Raji (cell line): Measurements from ENCODE around the gene ARL3.

Experiments
- POLR2A ChIP-seq: IDR thresholded peaks from 2 replicates; pipeline ENCODE4 v1.6.1; 2011; ENCODE audit warnings: low read depth, low read length, control low read depth; ENCODE audit not compliant: insufficient read depth

ARL3 gene

DNA sequence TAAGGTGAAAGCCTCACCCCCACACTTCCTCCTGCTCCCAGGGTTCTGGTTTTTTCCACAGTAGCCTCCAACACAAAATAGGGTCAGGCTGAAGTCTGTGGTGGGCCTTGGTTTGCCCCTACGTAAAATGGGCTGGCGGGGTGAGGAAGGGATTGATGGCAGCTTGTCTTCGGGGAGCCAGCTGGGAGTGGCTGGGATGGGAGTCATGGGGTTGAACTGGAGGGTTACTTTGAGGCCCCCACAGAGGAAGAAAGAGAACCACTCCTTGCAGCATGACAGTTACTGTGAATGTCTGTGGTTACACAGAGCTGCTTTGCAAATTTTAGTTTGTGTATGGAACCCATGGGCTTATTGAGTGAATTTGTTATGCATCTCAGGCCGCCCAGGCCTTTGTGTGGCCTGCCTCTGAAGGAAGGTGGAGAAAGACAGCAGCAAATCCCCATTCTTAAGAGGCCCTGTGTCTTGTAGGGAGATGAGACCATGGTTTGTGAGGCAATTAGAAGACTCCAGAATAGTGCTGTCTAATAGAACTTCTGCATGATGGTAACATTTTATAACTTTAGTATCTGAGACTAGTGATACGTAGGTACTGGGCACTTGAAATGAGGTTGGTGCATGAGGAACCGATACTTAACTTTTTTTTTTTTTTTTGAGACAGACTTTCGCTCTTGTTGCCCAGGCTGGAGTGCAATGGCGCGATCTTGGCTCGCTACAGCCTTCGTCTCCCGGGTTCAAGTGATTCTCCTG lies 61.9 kb downstream of the ARL3 start:
- TF ChIP-seq POLR2A, result no peak

DNA sequence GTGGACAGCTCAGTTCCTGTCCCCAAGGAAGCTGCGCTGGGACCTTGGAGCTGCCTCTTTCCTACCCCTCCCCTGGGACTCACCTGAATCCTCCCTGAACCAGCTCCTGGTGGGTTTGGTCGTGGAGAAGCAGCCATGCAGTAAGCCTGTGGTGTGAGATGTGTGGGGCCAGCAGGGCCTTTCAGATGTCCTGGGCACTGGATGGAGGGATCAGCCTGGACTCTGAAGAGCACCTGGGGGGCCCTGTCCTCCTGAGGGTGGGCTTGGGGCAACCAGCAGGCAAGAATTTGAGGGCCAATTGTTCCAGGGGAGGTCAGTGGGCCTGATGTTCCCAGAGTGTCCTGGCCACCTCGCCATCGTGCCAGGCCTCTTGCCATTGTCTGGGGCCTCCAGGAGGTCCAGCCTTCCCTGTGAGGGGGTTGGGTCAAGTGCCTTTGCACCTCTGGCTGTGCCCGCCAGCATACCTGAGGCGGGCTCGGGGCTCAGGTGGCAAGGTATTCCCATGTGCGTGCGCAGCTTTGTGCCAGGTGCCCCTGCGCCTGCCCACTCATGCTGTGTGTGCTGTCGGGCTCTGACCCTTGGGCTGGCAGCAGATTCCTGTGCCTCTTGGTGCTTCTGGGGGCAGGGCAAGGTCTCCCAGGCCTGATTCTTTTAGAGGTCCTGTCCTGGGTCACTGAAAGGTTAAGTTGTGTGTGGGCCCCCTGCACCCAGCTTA lies 62.6 kb downstream of the ARL3 start:
- no peak for TF ChIP-seq POLR2A

DNA sequence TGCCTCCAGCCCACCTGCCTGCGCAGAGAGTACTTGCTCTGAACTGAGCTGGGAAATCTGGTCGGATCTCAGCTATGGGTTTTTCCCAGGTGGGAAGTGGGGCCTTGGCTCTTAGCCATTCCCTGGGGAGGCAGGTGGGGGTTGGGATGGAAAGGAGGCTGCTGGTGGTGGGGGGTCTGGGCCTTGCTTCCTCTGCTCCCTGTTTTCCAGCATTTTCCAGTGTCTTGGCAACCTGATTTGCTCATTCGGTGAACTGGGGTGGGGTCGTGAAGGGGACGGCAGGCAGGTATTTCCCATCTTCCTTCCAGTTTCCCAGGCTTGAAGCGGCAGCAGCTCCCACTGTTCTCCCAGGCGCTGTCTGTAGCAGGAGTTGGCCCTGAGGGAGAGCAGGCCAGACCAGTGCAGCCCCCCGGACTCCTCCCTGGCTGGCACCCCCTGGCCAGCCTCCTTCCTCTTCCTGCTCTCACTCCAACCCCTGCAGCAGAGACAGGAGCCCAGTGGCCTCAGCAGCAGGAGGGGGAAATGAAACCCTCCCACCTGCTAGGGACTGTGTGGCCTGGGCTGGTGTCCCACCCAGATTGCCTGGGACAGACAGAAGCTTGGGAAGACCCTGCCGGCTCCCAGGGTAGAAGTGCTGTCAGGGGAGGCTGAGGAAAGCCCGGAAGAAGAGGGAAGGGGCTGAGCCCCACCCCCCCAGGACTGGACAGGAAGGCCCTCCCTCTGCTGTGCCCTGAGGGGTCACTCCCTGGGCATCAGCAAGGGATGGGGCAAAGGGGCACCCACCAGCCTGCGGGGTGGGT lies 63.3 kb downstream of the ARL3 start:
- TF ChIP-seq POLR2A, result no peak

DNA sequence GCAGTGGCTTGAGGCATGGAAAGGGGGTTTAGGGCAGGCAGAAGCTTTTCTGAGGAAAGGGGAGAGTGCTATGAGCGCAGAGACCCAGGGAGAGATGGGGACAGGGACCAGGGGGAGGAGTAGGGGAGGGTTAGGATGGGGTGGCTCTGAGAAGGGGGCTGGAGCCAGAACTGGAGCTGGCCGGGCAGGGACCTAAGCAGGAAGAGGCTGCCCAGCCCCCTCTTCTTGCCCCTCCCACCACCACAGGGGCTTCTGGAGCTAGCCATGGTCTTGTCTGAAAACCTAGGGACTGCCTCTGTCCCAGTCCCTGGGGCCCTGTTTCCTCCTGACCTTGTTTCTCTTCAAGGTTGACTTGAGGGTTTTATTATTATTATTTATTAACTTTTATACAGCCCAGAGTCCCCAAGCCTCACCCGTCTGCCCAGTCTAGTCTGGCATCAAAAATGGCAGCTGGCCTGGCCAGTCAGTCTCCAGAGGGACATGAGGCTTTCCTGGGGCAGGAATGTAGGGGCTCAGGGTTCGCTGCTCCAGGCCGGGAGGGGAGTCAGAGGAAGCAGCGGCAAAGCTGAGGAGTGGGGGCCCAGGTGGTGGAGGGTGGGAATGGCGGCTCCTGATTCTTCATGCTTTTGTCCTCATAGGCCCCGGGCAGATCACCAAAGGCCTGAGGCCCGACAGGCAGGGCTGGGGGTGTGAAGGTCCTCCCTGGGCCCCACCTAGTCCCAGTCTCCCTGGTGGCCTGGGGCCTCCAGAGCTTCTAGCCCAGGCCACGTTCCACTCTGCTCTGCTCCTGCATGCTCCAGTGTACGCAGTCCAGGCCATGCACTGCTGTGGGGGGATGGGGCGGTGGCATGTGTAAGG lies 64.2 kb downstream of the ARL3 start:
- TF ChIP-seq POLR2A, result no peak

DNA sequence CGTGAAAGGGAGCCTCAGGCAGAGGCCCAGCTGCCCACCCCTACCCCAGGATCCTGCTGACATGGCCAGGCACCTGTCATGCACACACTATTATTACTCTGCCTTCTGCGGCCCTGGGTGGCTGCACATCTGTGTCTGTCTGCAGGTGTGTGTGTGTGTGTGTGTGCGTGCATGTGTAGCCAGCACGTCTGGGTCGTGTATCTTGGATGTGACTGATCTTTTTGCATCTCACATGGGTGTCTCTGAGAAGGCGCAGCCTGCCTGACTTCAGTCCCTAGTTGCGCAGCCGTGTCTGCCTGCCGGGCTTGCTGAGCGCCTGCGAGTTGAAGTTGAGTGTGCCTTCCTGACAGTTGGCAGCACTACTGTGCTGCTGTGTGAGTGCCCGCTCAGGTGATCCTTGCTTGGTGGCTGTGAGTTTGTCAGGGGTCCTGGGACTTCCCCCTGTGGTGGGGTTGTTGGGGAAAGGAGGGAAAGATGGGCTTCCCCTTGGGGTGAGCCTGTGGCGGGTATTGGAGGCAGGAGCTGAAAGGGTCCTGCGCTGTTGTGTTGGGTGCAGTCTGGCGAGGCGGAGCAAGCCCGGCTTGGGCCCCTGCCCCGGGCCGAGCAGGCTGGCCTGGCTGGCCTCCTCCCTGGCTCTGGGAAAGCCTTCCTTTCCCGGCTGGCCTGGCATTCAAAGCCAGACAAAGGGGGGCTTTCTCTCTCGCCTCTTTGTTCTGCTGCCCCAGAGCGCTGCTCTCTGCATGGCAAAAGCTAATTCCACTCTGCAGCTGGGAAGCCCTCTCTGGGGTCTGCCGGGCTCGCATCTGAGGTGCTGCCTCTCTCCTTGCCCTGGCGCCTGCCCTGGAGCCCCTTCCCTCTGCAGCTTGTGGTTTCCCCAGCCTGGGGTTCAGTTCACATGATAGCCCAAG lies 65.1 kb downstream of the ARL3 start:
- TF ChIP-seq POLR2A, result no peak

DNA sequence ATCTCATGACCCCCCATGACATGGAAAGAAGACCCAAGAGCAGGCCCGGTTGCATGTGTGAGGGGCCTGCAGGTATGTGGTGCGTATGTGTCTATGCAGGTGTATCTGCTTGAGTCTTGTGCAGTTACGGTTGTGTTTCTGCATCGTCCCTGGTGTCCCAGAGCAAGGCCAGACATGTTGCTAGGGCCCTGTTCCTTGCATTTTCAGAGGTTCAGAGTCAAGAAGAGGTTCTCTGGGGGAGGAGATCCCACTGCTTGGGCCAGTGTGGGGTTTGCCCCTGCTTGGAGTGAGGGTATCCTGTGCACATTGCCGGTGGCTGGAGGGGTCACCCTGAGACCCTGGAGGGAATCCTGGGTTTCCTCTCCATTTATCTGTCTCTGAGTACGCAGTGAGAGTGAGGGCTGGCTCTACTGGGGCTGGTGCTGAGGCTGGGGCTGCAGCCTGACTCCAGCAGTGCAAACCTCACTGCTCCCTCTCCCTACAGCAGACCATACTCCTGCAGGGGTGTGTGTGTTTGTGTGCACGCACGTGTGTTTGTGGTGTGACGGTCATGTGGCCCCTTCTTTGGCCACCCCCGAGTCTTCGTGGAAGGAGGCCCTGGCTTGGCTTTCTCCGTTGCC lies 65.8 kb downstream of the ARL3 start:
- no peak for TF ChIP-seq POLR2A

DNA sequence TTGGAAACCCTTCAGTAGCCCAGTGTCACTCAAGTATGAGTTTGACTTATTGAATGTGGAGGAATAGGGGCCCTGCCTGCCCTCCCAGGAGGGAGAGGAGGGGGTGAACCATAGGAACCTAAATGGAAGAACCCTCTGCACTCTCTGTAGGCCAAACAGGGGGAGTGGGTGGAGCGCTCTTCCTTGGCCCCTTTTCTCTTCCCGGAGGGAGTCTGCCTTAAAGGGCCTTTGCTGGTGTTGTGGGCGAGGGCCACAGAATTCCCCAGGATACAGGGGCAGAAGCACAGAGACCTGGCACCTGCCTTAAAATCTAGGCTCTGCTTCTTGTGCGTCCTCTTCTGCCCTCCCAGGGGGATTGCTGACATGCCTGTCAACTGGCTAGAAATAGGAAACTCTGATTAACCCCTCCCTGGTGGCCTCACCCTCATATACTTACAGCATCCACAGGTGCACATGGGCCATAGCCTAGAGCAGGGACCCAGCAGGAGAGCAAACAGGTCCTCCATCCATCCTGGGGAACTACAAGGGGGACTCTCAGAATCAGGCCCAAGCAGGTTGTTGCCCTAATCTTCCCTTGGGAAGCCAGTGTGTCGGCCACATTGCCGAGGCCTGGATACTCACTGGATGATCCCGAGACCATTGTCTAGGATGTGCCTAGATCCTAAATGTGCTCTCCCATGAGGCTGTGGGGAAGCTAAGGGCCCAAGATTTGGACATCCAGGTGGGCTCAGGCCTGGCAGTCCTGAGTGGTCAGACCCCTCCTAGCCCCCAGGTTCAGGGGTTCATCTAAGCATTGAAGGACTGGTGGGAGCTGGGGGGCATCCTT lies 66.5 kb downstream of the ARL3 start:
- TF ChIP-seq POLR2A, result peak; percentile 42; the same call in 1 of the 2 replicates

DNA sequence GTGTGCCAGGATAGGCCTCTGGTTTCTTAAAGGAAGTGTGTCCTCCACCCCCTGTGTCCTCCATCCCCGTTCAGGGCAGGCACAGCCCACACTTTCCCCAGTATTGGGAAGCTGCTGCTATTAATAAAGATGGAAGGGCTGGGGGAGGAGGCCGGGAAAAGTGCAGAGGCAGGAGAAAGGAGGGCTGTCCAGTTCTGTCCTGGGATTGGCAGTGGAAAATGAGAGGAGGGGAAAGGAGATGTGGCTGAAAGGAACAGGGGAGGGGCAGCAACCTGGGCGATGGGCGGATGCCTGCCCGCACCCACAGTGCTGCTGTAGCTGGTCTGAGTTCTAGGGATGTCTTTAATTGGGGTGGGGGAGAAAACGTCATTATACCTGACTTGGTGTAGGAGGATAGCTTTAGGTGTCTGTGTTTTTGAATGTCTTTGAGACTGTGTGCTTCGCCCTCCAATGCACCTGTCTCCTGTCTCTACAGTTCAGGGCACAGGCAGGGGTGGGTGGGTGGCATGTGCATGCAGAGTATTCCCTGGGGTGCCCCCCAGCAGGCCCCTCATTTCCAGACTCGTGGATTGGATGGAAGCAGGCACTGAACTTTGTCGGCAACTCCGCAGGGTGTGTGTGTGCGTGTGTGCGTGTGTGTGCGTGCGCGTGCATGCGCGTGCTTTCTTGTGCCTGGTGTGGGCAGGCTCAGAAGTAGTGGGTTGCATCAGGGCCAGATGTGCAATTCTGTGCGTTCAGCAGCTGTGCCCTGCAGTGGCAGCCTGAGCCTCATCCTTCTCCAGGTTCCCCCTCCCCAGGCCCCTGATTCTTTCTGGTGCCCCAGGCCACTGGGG lies 67.4 kb downstream of the ARL3 start:
- peak; percentile 32; the same call in 1 of the 2 replicates for TF ChIP-seq POLR2A

DNA sequence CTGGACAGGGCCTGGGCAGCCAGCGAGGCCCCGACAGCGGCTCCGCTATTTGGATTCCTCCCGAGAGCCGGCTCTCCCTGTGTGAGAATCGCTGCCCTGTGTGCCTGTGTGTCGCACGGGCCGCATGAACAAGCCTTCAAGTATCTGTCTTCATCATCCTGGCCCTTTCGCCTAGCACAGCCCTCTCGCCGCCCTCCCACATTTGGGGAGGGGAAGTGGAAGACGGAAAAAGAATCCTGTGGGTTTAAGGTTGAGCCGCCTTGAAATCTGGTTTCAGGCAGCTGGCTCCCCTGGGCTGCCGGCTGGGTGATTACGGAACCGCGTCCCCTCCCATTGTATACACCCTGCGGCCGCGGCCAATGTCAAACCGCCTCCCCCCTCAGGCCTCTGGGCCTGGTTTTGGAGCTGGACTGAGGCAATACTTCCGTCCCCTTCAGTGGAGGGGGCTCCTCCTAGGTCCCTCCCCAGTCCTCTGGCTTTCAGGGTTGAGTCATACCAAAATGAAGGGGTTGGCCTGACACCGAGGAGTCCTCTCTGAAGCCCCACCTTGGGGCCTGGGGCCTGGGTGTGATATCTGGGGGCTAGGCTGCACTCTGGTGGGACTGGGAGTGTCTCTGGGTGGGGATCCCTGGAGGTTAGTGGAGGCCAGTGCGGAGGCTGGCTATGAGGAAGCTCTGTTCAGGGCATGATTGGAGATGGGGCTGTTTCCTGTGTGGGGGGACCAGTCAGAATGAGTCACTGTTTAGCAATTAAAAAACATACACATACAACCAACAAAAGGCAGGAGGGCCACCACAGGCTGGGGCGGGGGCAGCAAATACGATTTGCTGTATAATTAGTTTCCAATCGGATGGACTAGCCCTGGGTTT lies 68.2 kb downstream of the ARL3 start:
- peak; percentile 19; the same call in 1 of the 2 replicates for TF ChIP-seq POLR2A

DNA sequence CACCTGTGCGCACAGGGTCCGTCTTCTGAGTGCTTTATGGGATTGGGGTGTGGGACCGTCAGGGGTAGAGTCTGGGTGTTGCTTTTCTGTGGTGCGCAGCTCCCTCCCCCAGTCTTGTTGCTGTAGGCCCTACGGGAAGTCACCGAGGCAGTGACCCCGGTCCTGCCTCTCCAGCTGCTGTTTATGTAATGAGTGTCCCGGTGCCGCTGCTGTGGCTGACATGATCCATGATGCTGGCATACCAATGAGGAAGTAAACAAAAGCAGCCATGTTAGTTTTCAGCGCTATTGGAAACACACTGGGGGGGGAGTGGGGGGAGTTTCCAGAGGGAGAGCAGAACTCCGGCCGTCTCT lies 68.8 kb downstream of the ARL3 start:
- TF ChIP-seq POLR2A, result no peak

DNA sequence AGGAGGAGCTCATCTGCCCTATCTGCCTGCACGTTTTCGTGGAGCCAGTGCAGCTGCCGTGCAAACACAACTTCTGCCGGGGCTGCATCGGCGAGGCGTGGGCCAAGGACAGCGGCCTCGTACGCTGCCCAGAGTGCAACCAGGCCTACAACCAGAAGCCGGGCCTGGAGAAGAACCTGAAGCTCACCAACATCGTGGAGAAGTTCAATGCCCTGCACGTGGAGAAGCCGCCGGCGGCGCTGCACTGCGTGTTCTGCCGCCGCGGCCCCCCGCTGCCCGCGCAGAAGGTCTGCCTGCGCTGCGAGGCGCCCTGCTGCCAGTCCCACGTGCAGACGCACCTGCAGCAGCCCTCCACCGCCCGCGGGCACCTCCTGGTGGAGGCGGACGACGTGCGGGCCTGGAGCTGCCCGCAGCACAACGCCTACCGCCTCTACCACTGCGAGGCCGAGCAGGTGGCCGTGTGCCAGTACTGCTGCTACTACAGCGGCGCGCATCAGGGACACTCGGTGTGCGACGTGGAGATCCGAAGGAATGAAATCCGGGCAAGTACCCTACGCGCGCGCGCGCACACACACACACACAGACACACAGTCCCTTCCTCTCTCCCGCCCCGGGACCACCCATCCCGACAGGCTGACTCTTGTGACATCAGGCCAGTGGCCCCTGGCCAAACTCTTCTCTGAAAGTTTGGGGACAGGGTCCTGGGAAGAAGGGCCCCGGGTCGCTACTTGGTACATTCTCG lies 69.4 kb downstream of the ARL3 start:
- TF ChIP-seq POLR2A, result peak; percentile 70
